Neural cell (in vitro differentiated cells): ENCODE measurements around the gene KRTAP10-1. TPM values are rescaled to one million over a fixed set of nuclear protein-coding genes. Genes with fewer than 3 reads are reported as not detected.
"Not testable (repeated sequence)": the region's sequence is repeated elsewhere in the genome, so short reads cannot be mapped to it uniquely, and the experiment has no call there.

Experiments used
- H2AFZ ChIP-seq: fragments of 200-600, 300-800 bp; sonication (generic), shearing (Covaris generic); 2 replicates; pipeline ENCODE4 v1.6.0; 2014; ENCODE audit warnings: low read depth, mild to moderate bottlenecking, antibody characterized with exemption, low read length, moderate library complexity
- H3F3A ChIP-seq: fragments of 200-600 bp; shearing (Covaris generic); 2 replicates; pipeline ENCODE4 v1.6.1; 2016; ENCODE audit warnings: mild to moderate bottlenecking, moderate library complexity, mixed read lengths, antibody characterized with exemption, low read length; ENCODE audit not compliant: insufficient read depth, poor library complexity, severe bottlenecking
- H3K27ac ChIP-seq: fragments of 200-600, 300-800 bp; sonication (generic), shearing (Covaris generic); 2 replicates; pipeline ENCODE4 v1.5.1; 2014; ENCODE audit warnings: mild to moderate bottlenecking, low read length, moderate library complexity
- H3K27me3 ChIP-seq: fragments of 300-800, 200-600 bp; sonication (generic), shearing (Covaris generic); 2 replicates; pipeline ENCODE4 v1.6.0; 2014; ENCODE audit warnings: mild to moderate bottlenecking, low read depth, low read length, moderate library complexity; ENCODE audit not compliant: insufficient read depth
- H3K36me3 ChIP-seq: fragments of 300-800, 200-600 bp; sonication (generic), shearing (Covaris generic); 2 replicates; pipeline ENCODE4 v1.5.1; 2014; ENCODE audit warnings: mild to moderate bottlenecking, antibody characterized with exemption, low read length, moderate library complexity; ENCODE audit not compliant: insufficient read depth
- H3K4me2 ChIP-seq: fragments of 300-800, 200-600 bp; sonication (generic), shearing (Covaris generic); 2 replicates; pipeline ENCODE4 v1.6.0; 2014; ENCODE audit warnings: mild to moderate bottlenecking, low read length
- H3K4me3 ChIP-seq: fragments of 300-800, 200-600 bp; sonication (generic), shearing (Covaris generic); 2 replicates; pipeline ENCODE4 v1.5.1; 2014; ENCODE audit warnings: mild to moderate bottlenecking, low read length, moderate library complexity
- H3K79me2 ChIP-seq: fragments of 200-600 bp; shearing (Covaris generic); replicated peaks from 2 replicates; pipeline ENCODE4 v1.6.0; 2014; ENCODE audit warnings: mild to moderate bottlenecking, low read length, moderate library complexity; ENCODE audit not compliant: insufficient read depth
- H3K9ac ChIP-seq: fragments of 300-800, 200-600 bp; sonication (generic), shearing (Covaris generic); 2 replicates; pipeline ENCODE4 v1.6.1; 2016; ENCODE audit warnings: mild to moderate bottlenecking, low read length, mixed read lengths
- H3K9me2 ChIP-seq: fragments of 200-600 bp; shearing (Covaris generic); 2 replicates; pipeline ENCODE4 v1.6.1; 2016; ENCODE audit warnings: mild to moderate bottlenecking, low read length, mixed read lengths; ENCODE audit not compliant: insufficient read depth
- H3K9me3 ChIP-seq: fragments of 200-600, 300-800 bp; sonication (generic), shearing (Covaris generic); 2 replicates; pipeline ENCODE4 v1.6.1; 2016; ENCODE audit warnings: mild to moderate bottlenecking, mixed run types, low read length, moderate library complexity, mixed read lengths
- H4K20me1 ChIP-seq: fragments of 200-600 bp; shearing (Covaris generic); 2 replicates; pipeline ENCODE4 v1.6.1; 2016; ENCODE audit warnings: mild to moderate bottlenecking, mixed run types; ENCODE audit not compliant: insufficient read depth
- CTCF ChIP-seq: fragments of 450-650 bp; IDR thresholded peaks from 2 replicates; pipeline ENCODE4 v1.5.1; 2014; ENCODE audit warnings: antibody characterized with exemption, mild to moderate bottlenecking, moderate library complexity; ENCODE audit not compliant: poor library complexity, severe bottlenecking
- EP300 ChIP-seq: fragments of 450-650 bp; conservative IDR thresholded peaks from 2 replicates; pipeline ENCODE4 v1.6.1; 2014; ENCODE audit warnings: antibody characterized with exemption, mild to moderate bottlenecking, moderate library complexity; ENCODE audit not compliant: poor library complexity, severe bottlenecking
- EZH2 ChIP-seq: fragments of 200-600, 300-800 bp; shearing (Covaris generic), sonication (generic); IDR thresholded peaks from 2 replicates; pipeline ENCODE4 v1.6.1; 2014; ENCODE audit warnings: antibody characterized with exemption, low read length, borderline replicate concordance, mild to moderate bottlenecking; ENCODE audit not compliant: insufficient read depth, poor library complexity, severe bottlenecking
- MXI1 ChIP-seq: fragments of 450-650 bp; conservative IDR thresholded peaks from 2 replicates; pipeline ENCODE4 v1.6.1; 2014; ENCODE audit warnings: antibody characterized with exemption, mild to moderate bottlenecking; ENCODE audit not compliant: poor library complexity, severe bottlenecking
- POLR2AphosphoS5 ChIP-seq: IDR thresholded peaks from 2 replicates; pipeline ENCODE4 v1.6.1; 2012
- RAD21 ChIP-seq: fragments of 450-650 bp; conservative IDR thresholded peaks from 2 replicates; pipeline ENCODE4 v1.6.1; 2014; ENCODE audit warnings: antibody characterized with exemption, mild to moderate bottlenecking, moderate library complexity
- REST ChIP-seq: IDR thresholded peaks from 2 replicates; pipeline ENCODE4 v1.6.1; 2012; ENCODE audit warnings: borderline replicate concordance
- SMC3 ChIP-seq: fragments of 450-650 bp; conservative IDR thresholded peaks from 2 replicates; pipeline ENCODE4 v1.6.1; 2014; ENCODE audit warnings: antibody characterized with exemption, mild to moderate bottlenecking, moderate library complexity; ENCODE audit not compliant: poor library complexity
- TAF1 ChIP-seq: IDR thresholded peaks from 2 replicates; pipeline ENCODE4 v1.6.1; 2012; ENCODE audit warnings: low read depth
- polyA plus RNA-seq: library from polyadenylated mRNA; depleted of rRNA; stranded (reverse); fragments of >200 nt; gene quantifications from 2 replicates; pipeline ENCODE4 v1.2.3, GENCODE V29; 2014

KRTAP10-1 gene
- polyA plus RNA-seq, 1 donor from 2014 or later = not detected

- Histone ChIP-seq H4K20me1 (no peaks in the 10 kb centered on the region), H2AFZ (no peak overlapping the region), H3K79me2 (no peaks in the 10 kb centered on the region), H3K9me2 (no peaks in the 10 kb centered on the region), H3K27me3 (no peaks in the 10 kb centered on the region), H3K9ac (no peak overlapping the region), H3K27ac (no peak overlapping the region), H3K36me3 (no peaks in the 10 kb centered on the region), H3F3A (no peaks in the 10 kb centered on the region), H3K9me3 (peaks cover 8% of the 10 kb centered on the region), H3K4me2 (no peak overlapping the region), H3K4me3 (no peak overlapping the region)
- TF ChIP-seq SMC3 (no peak), CTCF (no peak), TAF1 (no peak), EZH2 (no peak), MXI1 (no peak), EP300 (no peak), POLR2AphosphoS5 (no peak)
Observed at GRCh38 chr21:44575307-44576024, 35.5 kb upstream of the KRTAP10-1 start.

- Histone ChIP-seq H3K9me3 (peaks cover 10% of the 10 kb centered on the region), H3K27me3 (no peaks in the 10 kb centered on the region)
- TF ChIP-seq CTCF (no peak), EP300 (no peak), EZH2 (no peak), POLR2AphosphoS5 (no peak), REST (no peak), SMC3 (no peak), MXI1 (no peak), TAF1 (no peak), RAD21 (no peak)
Observed at GRCh38 chr21:44574457-44575306, 34.7 kb upstream of the KRTAP10-1 start.

GRCh38 chr21:44573630-44574456 is 33.8 kb upstream of the KRTAP10-1 start, which contains the start of gene KRTAP10-4:
KRTAP10-4 (plus strand) TSS chr21:44573729; CDS start chr21:44573759, 30 bp downstream.
- not testable (repeated sequence) for H3K9me3 ChIP-seq, H2AFZ ChIP-seq, H3K4me3 ChIP-seq, H3K27ac ChIP-seq, H3K79me2 ChIP-seq, H4K20me1 ChIP-seq, H3K9me2 ChIP-seq, H3K9ac ChIP-seq, H3F3A ChIP-seq, H3K36me3 ChIP-seq, H3K4me2 ChIP-seq, H3K27me3 ChIP-seq

More at GRCh38 chr21:44574457-44575306, 34.7 kb upstream of the KRTAP10-1 start:
- Histone ChIP-seq H3K9ac (no peak overlapping the region), H3K4me3 (no peak overlapping the region), H3K9me2 (no peaks in the 10 kb centered on the region), H3K4me2 (no peak overlapping the region), H3K27ac (no peak overlapping the region), H2AFZ (no peak overlapping the region), H3F3A (no peaks in the 10 kb centered on the region), H4K20me1 (no peaks in the 10 kb centered on the region), H3K79me2 (no peaks in the 10 kb centered on the region), H3K36me3 (no peaks in the 10 kb centered on the region)
